DMS53 (cell line): Measurements from ENCODE around the gene CDK14.
A peak's percentile ranks its signal among the peaks of the same experiment; 100 is the strongest.
"Not testable (repeated sequence)": the region's sequence is repeated elsewhere in the genome, so short reads cannot be mapped to it uniquely, and the experiment has no call there.

Source experiments
- DNase-seq: peaks from one replicate; lab custom pipeline; 2025; lab: John Stamatoyannopoulos, UW

The CDK14 gene

GRCh38 chr7:90794234-90794633 lies 198.1 kb downstream of the CDK14 start:
- DNase-seq, result peak; percentile 30

DNA sequence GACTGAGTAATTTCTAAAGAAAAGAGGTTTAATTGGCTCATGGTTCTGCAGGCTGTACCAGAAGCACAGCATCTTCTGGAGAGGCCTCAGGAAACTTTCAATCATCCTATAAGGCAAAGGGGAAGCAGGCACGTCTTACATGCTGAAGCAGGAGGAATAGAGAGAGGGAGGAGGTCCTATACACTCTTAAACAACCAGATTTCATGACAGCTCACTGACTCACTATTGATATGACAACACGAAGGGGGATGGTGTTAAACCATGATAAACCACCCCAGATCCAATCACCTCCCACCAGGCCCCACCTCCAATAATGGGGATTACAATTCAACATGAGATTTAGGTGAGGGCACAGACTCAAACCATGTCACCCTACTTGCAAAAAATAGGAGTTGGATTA lies 201.5 kb downstream of the CDK14 start:
- no peak for DNase-seq

DNA sequence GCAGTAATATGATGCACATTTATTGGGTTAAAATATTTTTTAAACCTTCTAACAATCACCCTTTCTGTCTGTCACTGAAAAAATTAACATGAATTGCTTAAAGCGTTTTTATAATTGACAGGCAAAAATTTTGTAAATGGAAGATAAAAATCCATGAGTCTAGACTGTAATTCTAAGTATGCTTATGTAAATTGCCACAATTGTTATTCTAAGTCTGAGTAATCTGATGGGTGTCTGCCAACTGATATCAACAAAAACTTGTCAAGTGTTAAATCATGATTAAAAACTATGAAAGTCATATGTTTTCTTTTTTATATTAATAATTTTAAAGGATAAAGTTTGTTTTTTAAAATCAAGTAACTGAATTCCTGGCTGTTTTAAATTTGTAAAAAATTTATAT lies 208.2 kb downstream of the CDK14 start:
- no peak for DNase-seq

DNA sequence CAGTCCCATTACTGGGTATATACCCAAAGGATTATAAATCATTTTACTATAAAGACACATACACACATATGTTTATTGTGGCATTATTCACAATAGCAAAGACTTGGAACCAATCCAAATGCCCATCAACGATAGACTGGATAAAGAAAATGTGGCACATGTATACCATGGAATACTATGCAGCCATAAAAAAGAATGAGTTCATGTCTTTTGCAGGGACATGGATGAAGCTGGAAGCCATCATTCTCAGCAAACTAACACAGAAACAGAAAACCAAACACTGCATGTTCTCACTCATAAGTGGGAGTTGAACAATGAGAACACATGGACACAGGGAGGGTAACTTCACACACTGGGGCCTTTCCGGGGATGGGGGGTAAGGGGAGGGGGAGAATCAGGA lies 219.4 kb downstream of the CDK14 start:
- DNase-seq, result not testable (repeated sequence)

- DNase-seq, result peak; percentile 39
Observed at GRCh38 chr7:90816511-90817142, 220.5 kb downstream of the CDK14 start.

DNA sequence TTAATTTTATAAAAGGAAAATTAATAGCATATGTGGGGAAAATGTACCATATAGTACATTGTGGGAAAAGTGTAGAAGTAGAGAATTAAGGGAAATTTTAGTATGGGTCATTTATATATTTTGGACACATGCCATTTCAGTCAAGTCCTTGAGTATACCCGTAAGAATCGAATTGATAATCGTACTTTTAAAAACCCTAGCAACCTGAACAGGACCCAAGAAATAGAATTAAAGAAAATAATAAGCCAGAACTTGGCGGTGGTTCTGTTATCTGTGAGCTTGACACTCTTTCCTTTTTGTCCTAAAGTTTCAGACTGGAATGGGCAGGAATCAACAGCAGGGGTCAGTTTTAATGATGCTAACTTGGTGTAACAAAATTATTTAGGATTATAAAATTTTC lies 221.0 kb downstream of the CDK14 start:
- no peak for DNase-seq

GRCh38 chr7:90817846-90818245 lies 221.7 kb downstream of the CDK14 start:
- no peak for DNase-seq

DNA sequence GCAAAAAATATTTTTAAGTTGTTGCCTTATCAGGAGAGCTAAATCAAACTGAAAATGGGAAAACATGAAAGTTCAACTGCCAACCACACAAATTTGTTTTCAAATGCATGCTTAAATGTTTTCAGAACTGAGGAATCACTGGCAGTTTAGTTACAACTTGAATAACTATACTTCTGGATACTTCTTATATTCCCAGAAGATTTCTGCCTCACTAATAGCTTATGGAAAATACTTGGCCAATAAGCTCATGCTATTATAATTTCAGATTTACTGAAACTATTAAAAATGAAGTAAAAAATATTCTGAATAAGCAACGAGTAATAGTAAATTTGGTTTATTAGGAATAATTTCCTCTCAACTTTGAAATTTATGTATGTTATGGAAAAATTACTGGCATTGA lies 222.2 kb downstream of the CDK14 start:
- no peak for DNase-seq

DNA sequence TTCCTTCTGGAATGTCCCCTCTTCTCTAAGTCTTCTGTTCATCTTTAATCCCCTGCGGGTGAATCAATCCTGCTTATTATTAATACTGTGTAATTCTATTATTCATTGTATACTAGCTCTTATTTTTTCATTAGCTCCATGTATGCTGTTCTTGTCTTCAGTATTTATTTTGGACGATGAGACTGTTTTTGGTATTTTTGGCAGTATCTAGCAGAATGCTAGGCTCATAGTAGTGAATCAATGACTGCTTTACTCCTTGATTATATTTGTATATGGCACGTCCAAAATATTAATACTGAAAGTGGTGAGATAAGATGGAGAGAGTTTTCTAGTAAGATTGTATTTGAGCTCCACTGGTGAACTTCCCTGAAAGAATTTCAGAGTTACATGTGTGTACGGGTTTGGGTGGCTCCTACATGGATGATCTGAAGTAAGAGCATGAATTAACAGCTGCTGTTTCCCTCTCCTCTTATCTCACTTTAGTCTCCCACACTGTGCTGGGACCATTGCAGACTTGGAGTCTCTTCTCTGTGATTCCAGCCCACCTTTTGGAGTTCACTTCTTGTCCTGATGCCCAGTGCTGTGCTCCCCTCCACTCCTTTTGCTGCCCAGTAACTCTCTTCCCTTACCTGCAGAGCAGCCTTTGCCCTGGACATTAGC lies 226.0 kb downstream of the CDK14 start:
- no peak for DNase-seq

- DNase-seq, result no peak
Observed at GRCh38 chr7:90824386-90825307, 228.5 kb downstream of the CDK14 start.

GRCh38 chr7:90825779-90826178 lies 229.7 kb downstream of the CDK14 start:
- no peak for DNase-seq

DNA sequence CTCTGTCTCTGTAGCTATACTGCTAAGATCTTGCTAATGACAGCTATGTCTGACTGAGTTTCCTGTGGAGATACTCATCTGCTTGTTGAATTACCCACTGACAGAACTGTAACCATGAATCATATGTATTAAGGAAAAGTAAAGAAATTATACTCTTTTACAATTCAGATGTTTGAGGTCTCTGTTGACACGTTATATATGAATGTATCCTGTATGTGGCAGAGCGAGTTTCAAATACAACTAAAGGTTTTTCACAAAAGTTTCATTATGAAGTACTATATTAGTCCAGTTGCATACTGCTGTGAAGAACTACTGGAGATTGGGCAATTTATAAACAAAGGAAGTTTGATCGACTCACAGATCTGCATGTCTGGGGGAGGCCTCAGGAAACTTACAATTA lies 232.5 kb downstream of the CDK14 start:
- no peak for DNase-seq

GRCh38 chr7:90830308-90830707 lies 234.2 kb downstream of the CDK14 start:
- DNase-seq, result no peak

DNA sequence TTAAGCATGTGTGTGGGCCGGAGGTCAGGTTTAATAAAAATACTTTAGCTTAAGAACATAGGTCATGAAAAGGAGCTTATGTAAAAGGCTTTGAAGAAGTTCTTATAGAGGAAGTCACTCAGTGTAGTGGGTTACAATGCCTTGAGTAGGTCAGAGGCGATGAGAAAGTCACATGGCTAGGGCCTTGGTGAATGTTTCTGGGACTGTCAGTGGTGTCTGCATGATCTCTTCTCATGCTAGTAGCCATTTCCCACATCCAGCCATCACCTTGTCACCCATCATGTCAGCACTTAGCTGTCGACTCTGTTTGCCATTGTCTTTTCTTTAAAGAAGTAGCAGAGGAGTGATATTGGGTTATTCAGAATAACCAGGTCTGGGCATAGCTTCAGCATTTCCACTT lies 236.6 kb downstream of the CDK14 start:
- no peak for DNase-seq

DNA sequence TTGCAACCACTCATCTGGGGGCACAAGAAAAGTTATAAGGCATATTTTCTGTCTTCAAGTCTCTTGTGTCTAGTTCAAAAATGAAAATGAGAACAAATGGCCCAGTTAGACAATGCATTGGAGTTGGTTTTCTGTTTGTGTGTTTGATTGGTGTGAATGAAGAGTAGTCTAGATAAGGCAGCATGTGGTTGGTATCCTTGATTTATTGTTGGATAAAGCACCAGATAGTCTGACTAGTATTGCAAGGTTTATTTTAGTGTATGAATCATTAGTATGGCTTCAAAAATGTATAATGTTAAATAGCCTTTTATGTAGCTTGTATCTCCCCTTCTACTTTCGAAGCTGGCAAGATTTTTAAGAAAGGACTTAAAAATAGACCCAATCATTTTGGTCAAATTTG lies 237.3 kb downstream of the CDK14 start:
- no peak for DNase-seq

- no peak for DNase-seq
Observed at GRCh38 chr7:90834771-90835170, 238.7 kb downstream of the CDK14 start.

- DNase-seq, result no peak
Observed at GRCh38 chr7:90835861-90836260, 239.7 kb downstream of the CDK14 start.

DNA sequence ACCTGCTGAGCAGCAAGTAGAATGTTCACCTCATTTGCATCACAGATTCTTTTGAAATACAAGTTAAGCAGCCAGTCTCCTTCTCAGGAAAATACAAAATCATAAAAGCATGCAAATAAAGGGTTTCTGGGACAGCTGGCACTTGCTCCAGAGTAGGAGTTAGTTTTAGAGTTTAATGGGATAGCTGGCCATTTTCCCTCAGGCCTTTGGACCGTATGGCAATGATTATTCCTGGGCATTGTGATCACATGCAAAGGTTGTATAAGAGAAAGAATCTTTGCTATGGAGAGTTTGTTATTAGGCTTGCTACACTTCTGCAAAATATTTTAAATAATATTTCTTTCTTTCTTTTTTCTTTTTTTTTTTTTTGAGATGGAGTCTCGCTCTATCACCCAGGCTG lies 240.8 kb downstream of the CDK14 start:
- DNase-seq, result no peak

DNA sequence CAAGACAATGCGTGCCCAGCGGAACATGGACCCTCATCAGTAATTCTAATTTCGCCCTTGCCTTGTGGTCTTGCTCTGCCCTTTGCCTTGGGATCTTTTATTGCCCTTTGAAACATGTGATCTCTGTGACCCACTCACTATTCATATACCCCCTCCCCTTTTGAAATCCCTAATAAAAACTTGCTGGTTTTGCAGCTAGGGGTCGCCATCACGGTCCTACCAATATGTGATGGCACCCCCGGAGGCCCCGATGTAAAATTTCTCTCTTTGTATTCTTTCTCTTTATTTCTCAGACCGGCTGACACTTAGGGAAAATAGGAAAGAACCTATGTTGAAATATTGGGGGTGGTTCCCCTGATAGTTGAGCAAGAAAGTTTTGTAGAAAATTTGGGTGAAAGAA lies 242.7 kb downstream of the CDK14 start:
- DNase-seq, result no peak

- DNase-seq, result no peak
Observed at GRCh38 chr7:90839316-90839715, 243.2 kb downstream of the CDK14 start.

DNA sequence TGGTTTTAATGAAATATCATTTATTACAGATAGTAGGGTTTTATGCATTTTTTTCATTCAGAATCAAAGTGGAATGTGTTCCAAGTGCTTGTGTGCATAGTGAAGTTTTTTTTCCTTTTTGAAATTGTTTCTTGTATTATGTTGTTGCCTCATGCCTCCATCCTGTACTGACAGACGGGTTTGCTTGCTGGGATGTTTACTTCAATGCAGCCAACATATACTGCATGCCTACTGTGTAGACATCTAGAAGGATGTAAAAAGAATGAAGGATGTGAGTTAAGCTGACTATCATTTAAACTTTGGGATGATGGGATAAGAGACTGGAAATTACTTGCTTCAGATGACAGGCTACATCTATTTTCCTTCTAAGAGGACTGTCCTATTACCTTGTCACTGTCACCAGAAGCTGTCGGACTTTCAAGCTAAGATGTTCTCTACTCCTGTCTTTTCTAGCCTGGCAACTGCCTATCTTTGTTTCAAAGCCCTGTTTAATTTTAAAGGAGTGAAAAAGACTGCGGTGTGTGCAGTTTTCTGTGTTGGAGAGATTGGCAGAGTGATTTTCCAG lies 243.7 kb downstream of the CDK14 start:
- no peak for DNase-seq

- DNase-seq, result no peak
Observed at GRCh38 chr7:90841759-90842429, 245.8 kb downstream of the CDK14 start.
